OCI-M2 (cell line): Measurements from ENCODE around the gene CACNA1G.

Source experiments
- DNase-seq: peaks from one replicate; lab custom pipeline; 2025; ENCODE audit not compliant: unreplicated experiment; lab: John Stamatoyannopoulos, UW

Gene CACNA1G

GRCh38 chr17:50547035-50547735 is 13.3 kb upstream of the CACNA1G start, which contains the start of gene SPATA20:
Gene SPATA20, plus strand, starts transcription at chr17:50547174. Its CDS starts 35 bp downstream, at chr17:50547209.
- no peak for DNase-seq

GRCh38 chr17:50547736-50548083 is 12.8 kb upstream of the CACNA1G start:
- no peak for DNase-seq

DNA sequence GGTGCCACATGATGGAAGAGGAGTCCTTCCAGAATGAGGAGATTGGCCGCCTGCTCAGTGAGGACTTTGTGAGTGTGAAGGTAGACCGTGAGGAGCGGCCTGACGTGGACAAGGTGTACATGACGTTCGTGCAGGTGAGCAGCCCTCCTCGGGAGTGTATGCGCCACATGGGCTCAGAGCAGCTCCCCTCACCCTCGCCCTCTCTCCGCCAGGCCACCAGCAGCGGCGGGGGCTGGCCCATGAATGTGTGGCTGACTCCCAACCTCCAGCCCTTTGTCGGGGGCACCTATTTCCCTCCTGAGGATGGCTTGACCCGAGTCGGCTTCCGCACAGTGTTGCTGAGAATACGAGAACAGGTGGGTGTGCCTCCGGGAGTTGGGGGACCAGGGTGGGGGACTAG is 11.7 kb upstream of the CACNA1G start:
- no peak for DNase-seq

DNA sequence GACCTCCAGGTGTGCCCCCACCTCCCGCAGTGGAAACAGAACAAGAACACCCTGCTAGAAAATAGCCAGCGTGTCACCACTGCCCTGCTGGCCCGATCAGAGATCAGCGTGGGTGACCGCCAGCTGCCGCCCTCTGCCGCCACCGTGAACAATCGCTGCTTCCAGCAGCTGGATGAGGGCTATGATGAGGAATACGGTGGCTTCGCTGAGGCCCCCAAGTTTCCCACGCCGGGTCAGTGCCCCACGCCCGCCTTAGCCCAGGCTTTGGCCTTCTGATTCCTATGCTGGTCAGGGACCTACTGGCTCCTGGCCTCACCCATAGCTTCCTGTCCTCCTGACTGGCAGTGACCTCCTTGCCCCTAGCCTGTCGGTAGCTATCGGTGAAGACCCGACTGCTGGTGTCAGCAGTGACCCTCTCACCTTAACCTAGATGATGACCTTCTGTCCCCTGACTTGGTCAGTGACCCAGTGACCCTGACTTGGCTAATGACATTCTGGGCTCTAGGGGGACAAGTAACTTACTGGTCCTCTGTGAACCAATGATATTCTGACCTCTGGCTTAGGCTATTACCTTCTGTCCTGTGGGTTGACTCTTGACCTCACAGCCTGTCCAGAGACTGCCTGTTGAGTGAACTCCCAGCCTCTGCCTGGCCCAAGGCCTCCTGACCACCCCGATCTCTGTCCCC is 11.1 kb upstream of the CACNA1G start:
- no peak for DNase-seq

DNA sequence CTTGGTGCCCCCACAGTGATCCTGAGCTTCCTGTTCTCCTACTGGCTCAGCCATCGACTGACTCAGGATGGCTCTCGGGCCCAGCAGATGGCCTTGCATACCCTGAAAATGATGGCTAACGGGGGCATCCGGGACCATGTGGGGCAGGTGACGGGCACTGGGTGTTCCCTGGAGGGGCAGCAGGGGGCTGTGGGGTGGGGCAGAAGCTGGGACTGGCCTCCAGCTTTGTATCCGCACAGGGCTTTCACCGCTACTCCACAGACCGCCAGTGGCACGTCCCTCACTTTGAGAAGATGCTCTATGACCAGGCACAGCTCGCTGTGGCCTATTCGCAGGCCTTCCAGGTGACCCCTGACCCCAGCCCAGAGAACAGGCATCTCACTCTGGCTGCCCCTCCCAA is 10.5 kb upstream of the CACNA1G start:
- DNase-seq, result no peak

DNA sequence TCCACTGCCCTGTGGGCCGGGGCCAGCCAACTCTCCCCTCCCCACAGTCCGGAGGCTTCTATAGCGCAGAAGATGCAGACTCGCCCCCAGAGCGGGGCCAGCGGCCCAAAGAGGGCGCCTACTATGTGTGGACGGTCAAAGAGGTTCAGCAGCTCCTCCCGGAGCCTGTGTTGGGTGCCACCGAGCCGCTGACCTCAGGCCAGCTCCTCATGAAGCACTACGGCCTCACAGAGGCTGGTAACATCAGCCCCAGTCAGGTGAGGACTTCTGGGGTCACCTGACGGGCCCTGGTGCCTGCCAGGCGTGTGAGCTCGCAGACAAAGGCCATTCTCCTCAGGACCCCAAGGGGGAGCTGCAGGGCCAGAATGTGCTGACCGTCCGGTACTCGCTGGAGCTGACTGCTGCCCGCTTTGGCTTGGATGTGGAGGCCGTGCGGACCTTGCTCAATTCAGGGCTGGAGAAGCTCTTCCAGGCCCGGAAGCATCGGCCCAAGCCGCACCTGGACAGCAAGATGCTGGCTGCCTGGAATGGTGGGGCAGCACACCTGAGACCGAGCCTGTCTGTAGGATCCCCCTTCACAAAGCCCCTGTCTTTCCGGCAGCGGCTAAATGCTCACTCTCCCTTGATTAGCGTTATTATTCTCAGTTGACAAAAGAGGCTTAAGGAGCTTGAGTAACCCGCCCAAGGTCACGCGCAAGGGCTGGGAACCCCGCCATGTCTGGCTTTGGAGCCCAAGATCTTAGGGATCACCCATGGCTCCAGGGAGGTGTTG is 9.7 kb upstream of the CACNA1G start:
- no peak for DNase-seq

- no peak for DNase-seq
These were observed 9.1 kb upstream of the CACNA1G start for GRCh38 chr17:50551433-50551815.

DNA sequence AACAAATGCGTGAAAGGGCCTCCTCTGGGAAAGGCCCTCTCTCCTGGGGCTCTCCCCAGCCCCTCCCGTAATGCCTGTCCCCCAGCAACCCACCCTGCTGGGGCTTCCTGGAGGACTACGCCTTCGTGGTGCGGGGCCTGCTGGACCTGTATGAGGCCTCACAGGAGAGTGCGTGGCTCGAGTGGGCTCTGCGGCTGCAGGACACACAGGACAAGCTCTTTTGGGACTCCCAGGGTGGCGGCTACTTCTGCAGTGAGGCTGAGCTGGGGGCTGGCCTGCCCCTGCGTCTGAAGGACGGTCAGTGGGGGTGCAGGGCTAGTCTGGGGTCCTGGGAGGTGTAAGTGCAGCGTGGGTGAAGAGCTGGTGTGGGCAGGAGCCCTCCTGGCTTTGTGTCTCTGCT is 8.6 kb upstream of the CACNA1G start:
- DNase-seq, result no peak

DNA sequence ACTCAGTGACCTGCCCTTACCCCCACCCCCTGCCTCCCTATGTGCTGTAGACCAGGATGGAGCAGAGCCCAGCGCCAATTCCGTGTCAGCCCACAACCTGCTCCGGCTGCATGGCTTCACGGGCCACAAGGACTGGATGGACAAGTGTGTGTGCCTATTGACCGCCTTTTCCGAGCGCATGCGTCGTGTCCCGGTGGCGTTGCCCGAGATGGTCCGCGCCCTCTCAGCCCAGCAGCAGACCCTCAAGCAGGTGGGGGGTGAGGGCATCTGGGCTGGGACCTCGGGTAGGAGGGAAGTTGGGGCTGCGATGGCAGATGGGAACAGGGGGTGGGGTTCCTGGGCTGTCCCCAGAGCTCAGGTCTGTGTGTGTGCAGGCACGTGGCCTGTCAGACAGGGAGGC is 6.3 kb upstream of the CACNA1G start:
- DNase-seq, result no peak

DNA sequence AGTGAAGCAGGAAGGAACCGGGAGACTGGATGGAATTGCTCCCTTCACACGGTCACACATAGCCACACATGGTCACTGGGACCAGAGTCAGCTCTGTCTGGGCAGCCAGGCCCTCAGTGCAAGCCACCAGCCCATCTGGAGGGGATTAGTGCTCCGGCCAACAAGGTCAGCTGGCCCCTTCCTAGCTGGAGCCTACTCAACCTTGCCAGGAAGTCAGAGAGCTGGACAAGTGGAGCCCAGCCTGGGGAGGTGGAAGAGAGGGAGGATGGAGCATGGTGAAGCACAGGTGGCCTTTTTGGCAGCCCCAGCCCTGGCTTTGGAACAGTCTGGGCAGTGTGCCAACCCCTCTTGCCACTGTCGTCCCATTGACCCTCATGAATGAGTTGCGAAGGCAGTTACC is 3.7 kb upstream of the CACNA1G start:
- DNase-seq, result no peak

GRCh38 chr17:50557630-50558029 is 2.9 kb upstream of the CACNA1G start:
- DNase-seq, result no peak

DNA sequence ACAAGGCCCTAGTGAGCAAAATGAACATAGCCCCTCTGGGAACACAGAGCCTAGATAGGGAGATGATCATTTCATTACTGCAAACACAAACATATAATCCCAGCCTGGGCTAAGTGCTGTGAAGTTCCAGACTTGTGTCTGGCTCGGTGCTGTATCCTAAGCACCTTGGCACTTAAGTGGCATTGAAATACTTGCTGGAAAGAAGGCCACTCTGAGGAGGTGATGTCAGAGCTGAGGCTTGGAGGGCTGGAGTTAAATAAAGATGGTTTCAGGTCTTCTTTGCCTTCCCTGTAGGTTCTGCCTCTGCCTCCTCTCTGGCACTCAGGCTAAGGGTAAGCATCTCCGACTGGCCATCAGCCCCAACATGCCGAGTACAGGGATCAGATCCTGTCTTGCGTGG is 2.4 kb upstream of the CACNA1G start:
- DNase-seq, result no peak

GRCh38 chr17:50558581-50558940 is 2.0 kb upstream of the CACNA1G start:
- no peak for DNase-seq

- DNase-seq, result no peak
These were observed 1.4 kb upstream of the CACNA1G start for GRCh38 chr17:50558941-50559614.

DNA sequence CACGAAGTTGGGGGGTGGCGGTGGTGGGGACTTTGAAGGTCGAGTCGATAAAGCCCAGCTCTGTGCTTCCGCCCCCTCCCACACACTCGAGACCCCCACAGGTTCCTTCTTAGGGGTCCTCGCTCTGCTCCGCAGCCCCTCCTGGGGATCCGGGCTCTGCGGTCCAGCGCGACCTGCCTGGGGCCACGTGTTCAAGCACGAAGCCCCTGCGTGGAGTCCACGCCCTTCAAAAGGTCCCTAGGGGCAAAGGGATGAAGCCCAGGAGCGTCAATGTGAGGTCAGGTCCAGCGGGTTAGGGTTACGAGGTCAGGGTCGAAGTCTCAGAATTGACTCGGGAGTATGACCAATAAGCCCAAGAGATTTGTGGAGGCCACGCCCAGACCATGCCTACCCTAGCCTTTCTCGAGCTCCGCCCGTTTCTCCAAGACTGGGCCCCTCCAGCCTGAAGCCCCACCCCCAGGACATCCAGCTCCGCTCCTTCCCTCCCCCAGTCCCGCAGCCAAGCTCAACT is 786 bp upstream of the CACNA1G start:
- no peak for DNase-seq

DNA sequence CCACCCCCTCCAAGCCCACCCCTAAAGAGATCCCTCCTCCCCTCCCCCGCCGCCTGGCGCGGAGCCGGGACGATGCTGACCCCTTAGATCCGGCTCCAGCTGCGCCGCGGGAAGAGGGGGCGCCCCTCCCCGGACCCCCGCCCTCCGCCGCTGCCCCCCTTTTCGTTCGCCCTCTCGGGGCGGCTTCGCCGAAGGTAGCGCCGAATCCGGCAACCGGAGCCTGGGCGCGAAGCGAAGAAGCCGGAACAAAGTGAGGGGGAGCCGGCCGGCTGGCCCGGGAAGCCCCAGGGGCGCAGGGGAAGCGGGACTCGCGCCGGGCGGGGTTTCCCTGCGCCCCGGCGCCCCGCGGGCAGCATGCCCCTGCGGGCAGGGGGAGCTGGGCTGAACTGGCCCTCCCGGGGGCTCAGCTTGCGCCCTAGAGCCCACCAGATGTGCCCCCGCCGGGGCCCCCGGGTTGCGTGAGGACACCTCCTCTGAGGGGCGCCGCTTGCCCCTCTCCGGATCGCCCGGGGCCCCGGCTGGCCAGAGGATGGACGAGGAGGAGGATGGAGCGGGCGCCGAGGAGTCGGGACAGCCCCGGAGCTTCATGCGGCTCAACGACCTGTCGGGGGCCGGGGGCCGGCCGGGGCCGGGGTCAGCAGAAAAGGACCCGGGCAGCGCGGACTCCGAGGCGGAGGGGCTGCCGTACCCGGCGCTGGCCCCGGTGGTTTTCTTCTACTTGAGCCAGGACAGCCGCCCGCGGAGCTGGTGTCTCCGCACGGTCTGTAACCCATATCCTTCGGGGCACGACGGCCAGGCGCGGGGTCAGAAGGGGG is 623 bp downstream of the CACNA1G start:
- no peak for DNase-seq

GRCh38 chr17:50561746-50562141 is 1.2 kb downstream of the CACNA1G start:
- no peak for DNase-seq

DNA sequence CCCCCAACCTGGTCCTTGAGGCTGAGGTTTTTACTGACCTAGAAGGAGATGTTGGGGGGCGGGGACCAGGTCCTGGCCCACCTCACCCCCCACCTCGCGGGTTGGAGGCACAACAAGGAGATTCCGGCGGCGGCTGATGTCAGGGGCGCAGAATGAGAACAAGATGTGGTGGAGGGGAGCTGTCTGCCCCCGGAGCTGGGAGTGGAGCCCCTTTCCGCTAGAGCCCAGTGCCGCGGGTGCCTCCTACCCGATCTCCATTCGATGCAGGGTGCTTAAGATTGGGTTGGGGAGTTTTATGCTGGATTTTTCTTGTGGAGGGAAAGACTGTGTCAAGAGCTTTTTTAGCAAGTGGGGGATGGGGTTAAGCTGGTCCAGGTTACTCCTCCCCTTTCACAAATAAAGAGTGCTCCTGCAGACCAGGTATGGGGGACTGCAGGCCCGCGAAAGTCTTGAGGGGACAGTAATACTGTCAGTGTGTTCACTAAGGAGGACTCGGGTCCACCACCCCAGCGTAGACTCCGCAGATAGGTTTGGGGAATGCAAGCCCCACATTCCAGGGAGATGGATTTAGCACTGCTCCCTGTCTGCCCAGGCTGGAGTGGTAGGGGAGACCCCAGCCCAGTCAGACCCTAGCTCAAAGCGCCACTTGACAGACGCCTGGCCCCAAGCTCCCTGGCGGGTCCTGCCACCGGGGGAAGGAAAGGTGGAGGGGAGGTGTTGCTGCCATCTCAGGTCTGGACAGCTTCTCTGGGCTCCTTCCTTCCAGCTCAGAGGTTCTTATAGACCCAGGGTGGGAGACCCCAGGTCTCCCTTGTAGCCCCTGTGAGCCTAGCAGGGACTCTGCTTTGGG is 2.0 kb downstream of the CACNA1G start:
- DNase-seq, result no peak

DNA sequence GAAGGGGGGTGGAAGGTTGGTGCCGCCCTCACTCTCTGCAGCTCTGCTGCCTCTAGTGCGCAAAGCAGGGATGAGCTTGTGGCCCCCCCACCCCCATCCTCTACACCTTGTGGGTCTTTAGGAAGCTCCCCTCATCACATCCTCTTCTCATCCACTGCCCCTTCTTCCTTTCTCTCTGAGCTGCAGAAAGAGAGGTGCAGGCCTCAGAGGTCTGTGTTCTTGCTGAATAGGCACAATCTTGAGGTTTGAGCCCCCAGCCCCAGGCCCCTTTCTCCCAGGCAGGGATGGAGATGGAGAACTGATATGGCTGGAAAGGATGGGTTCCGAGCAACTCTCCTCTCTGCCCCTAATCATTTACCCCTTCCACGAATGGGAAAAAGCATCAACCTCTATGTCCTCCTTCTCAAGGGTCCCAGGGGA is 2.6 kb downstream of the CACNA1G start:
- no peak for DNase-seq

GRCh38 chr17:50564916-50565315 is 4.4 kb downstream of the CACNA1G start:
- DNase-seq, result no peak
